Keratinocyte (primary cell): ENCODE data around the gene ULK4.

Experiments used
- EZH2 ChIP-seq: IDR thresholded peaks from one replicate; pipeline ENCODE4 v1.6.1; 2012; ENCODE audit warnings: inconsistent platforms, mild to moderate bottlenecking, low read length, moderate library complexity
- TF ChIP-seq, protein P1 (sequence below), 3 experiments: IDR thresholded peaks in 1 of 3; conservative IDR thresholded peaks in 1 of 3; optimal IDR thresholded peaks in 1 of 3; 2 replicates in 2 of 3; 3 replicates in 1 of 3; pipeline versions ENCODE3 to v1.5.1; 2011; ENCODE audit warnings: low read length in 3 of 3, mild to moderate bottlenecking in 3 of 3, moderate library complexity in 2 of 3, control low read depth in 1 of 3, inconsistent platforms in 1 of 3; ENCODE audit not compliant: insufficient read depth in 2 of 3; ENCODE audit errors: extremely low read depth in 1 of 3

DNA sequence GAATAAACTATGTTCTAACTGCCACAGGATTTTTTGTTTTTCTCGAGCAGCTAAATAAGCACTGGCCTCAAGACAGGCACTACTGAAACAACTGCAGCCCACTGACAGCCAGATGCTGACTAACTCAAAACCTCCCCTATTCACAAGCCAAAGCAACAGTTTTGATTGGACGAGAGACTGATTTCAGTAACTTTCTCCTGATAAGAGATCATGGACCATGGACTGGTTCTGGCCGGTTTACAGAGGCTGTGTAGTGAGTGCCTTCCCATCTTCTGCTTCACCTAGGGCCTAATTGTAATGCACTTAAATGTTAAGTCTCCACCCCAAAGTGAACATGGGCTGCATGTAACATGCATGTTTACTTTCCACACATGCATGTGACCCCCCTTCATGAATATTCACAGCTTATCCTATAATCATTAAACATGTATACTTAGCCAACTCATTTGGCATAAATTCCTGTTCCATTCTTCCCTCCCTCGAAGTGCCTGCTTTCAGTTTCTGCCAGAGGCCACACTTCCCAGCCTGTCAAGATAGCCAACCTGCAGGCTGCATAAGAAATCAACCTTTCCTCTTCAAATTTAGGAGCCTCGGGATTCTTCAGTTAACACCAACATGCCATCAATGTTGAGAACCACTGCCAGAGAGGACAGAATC is 108.2 kb downstream of the ULK4 start:
- TF ChIP-seq, protein P1, sequence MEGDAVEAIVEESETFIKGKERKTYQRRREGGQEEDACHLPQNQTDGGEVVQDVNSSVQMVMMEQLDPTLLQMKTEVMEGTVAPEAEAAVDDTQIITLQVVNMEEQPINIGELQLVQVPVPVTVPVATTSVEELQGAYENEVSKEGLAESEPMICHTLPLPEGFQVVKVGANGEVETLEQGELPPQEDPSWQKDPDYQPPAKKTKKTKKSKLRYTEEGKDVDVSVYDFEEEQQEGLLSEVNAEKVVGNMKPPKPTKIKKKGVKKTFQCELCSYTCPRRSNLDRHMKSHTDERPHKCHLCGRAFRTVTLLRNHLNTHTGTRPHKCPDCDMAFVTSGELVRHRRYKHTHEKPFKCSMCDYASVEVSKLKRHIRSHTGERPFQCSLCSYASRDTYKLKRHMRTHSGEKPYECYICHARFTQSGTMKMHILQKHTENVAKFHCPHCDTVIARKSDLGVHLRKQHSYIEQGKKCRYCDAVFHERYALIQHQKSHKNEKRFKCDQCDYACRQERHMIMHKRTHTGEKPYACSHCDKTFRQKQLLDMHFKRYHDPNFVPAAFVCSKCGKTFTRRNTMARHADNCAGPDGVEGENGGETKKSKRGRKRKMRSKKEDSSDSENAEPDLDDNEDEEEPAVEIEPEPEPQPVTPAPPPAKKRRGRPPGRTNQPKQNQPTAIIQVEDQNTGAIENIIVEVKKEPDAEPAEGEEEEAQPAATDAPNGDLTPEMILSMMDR (optimal IDR thresholded peaks at IDR 0.05 in 1 of 3, IDR thresholded peaks at IDR 0.05 in 1 of 3, conservative IDR thresholded peaks at IDR 0.05 in 1 of 3; ENCODE audit: extremely low read depth in 1 of 3, insufficient read depth in 2 of 3, low read length in 3 of 3), result no peak
- no peak for TF ChIP-seq EZH2
